ENCODE results near the gene TNFRSF13B. TPM values are rescaled to one million over a fixed set of nuclear protein-coding genes. Genes with fewer than 3 reads are reported as not detected.
"Not testable (repeated sequence)": the region's sequence is repeated elsewhere in the genome, so short reads cannot be mapped to it uniquely, and the experiment has no call there.

TNFRSF13B gene
- not detected for total RNA-seq

GRCh38 chr17:16971458-16972338 is at the start of gene TNFRSF13B:
TSS of gene TNFRSF13B (minus strand) at chr17:16972118. CDS start at chr17:16972075, 43 bp downstream.
- intact Hi-C loops (cut with DNase I), result no loop called here
- DNase-seq (ENCODE audit: low spot score) (no peak), ATAC-seq (no peak)

DNA sequence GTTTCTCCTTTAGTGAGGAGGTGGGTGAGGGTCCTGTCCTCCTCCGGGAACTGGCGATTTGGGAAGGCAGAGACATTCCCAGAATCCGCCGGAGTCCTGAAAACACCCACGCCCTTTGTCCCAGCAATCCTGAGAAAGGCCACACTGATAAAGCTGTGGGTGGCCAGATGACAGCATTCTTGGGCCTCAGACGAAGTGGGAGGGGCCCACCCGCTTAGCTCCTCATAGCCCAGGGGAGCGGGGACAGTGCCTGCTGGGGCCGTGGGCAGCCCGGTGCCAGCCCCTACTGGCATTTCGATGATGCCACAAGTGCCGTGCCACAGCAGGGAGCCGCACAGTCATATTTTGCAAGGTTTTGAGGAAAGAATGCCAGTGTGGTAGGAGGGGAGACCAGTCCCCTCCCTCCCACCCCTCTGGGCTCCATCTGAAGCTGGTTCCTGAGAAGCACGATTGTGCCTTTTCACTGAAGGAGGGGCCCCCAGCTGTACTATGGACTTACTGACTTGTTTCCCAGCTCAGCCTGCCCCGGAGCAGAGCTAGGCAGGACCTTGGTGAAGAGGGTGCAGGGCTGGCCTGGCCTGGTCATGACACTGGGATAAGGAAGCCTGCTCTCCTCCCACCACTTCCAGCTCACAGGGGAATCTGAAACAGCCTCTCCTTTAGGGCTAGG is 49.4 kb upstream of the TNFRSF13B start:
- DNase-seq (ENCODE audit: low spot score) (peak; percentile 82), ATAC-seq (peak; percentile 91)
- intact Hi-C loops (cut with DNase I), result no loop called here

DNA sequence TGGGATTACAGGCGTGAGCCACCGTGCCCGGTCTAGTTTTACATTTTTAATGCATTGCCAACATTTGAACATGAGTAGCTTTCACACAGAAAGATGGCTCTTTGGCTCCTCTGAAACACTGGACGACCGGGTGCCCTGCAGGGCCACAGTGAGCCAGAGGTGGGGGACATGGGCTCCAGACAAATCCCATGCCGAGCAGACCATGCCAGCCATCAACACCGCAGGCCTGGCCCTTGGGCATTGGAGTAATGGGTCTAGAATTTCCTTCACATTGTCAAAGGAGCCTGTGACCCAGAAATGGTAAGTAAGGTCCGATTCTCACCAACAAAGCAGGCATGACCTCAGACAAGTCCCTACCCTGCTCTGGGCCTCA is 48.9 kb upstream of the TNFRSF13B start:
- peak; percentile 2 for ATAC-seq
- DNase-seq (ENCODE audit: low spot score), result no peak
- intact Hi-C loops (cut with DNase I), result no loop called here

GRCh38 chr17:17019891-17020456 is 48.1 kb upstream of the TNFRSF13B start:
- intact Hi-C loops (cut with DNase I), result no loop called here
- ATAC-seq, result no peak
- DNase-seq (ENCODE audit: low spot score), result no peak

- no peak for ATAC-seq
- intact Hi-C loops (cut with DNase I), result no loop called here
- no peak for DNase-seq (ENCODE audit: low spot score)
These were observed 47.5 kb upstream of the TNFRSF13B start for GRCh38 chr17:17019430-17019762.

DNA sequence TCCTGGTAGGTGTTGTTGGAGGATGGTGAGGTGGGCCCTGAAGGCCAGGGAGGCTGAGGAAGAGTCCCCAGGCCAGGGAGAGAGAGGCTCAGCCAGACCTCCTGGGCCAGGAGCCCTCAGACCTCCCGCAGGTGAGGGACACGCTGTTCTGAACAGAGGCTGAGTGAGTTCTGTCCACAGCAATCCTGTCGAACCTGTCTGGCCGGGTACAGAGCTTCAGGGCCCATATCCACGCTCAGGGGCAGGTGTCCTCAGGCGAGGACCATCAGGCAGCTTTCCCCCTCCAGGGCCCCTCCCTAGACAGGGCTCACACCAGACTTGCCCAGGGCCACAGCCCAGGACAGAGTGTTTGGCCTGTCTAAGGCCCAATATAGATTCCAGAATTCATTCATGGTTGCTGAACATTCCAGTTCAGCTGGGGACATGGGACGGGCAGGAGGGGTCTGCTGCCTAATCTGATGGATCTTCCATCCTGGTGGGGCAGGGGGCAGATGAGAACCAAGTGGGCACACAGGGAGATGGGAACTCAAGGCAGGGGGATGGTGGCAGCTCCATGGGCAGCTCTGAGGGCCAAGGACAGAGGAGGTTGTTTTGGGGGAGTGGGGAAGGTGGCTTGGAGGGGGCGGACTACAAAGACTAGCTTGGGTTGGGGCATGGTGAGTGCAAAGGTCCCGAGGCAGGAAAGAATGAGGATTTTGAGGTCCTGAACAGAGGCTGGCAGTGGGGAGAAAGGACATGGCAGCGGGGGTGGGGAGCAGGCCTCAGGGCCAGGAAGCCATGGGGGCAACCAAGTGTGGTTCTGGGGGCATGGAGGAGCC is 46.9 kb upstream of the TNFRSF13B start:
- DNase-seq (ENCODE audit: low spot score) (peak; percentile 47), ATAC-seq (no peak)
- intact Hi-C loops (cut with DNase I), result no loop called here

DNA sequence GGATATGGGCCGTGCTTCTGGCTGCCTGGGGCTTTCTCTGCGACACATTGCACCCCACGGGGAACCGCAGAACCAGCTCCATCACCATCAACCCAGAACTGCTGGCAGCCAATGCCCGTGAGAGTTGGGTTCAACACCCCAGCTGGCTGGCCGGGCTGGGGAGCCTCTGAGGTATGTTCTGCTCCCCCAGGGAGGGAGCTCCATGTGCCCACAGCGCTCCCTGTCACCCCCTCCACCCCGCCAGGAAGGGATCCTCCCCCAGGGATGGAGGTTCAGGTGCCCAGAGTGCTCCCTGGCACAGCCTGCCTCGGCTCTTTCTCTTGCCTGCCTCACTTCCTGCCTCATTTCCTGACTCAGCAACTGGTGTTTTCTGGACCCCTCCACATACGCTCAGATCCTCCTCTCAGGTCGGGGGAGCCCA is 46.1 kb upstream of the TNFRSF13B start:
- intact Hi-C loops (cut with DNase I), result no loop called here
- DNase-seq (ENCODE audit: low spot score), result peak; percentile 53
- ATAC-seq, result no peak

DNA sequence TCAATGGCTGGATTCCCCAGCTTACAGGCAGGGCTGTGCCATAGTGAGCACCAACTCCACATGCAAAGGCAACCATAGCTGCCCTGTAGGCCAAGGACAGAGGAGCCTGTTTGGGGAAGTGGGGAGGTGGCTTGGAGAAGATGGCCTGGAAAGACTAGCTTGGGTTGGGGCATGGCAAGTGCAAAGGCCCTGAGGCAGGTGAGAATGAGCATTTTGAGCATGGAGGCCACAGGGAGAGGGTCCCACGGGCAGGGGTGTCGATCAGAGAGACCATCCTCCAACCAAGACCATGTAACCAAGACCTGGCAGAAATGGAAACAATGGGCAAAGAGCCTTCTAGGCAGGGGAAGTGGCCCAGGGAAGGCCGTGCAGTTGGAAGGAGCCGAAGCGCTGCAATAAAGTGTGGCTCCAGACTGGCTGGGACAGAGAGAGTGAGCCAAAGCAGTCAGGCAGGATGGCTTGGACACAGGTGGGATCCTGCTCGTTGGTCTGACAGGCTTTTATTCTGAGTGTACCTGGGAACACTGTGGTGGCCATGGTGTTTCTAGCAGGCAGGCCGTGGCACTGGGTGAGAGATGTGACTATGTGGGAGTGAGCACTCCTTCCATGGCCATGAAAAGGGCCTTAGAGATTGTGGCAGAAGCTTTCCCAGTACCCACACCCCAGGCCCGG is 45.6 kb upstream of the TNFRSF13B start:
- ATAC-seq (no peak), DNase-seq (ENCODE audit: low spot score) (no peak)
- intact Hi-C loops (cut with DNase I), result no loop called here

GRCh38 chr17:17016199-17017197 is 44.6 kb upstream of the TNFRSF13B start:
- peak; percentile 30 for DNase-seq (ENCODE audit: low spot score)
- intact Hi-C loops (cut with DNase I); ATAC-seq: not testable (repeated sequence)

GRCh38 chr17:17015230-17015629 is 43.3 kb upstream of the TNFRSF13B start:
- ATAC-seq (no peak), DNase-seq (ENCODE audit: low spot score) (no peak)
- intact Hi-C loops (cut with DNase I), result no loop called here

DNA sequence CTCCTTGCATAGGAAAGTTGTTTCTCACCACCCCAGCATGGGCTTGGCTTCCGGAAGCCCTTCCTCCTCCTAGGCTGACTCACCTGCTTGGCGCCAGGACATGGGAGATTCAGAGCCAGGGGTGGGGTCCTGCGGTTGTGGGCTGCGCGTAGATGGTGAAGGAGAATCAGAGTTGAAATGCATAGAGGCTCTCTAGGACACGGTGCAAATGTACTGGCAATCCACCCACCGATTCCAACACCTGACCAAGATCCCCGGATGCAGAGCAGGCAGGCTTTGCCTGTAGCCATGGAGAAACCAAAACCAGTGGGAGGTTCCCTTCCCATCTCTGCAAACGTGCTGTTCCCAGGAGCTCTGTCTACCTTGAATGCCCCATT is 42.8 kb upstream of the TNFRSF13B start:
- intact Hi-C loops (cut with DNase I); ATAC-seq: not testable (repeated sequence)
- peak; percentile 35 for DNase-seq (ENCODE audit: low spot score)

DNA sequence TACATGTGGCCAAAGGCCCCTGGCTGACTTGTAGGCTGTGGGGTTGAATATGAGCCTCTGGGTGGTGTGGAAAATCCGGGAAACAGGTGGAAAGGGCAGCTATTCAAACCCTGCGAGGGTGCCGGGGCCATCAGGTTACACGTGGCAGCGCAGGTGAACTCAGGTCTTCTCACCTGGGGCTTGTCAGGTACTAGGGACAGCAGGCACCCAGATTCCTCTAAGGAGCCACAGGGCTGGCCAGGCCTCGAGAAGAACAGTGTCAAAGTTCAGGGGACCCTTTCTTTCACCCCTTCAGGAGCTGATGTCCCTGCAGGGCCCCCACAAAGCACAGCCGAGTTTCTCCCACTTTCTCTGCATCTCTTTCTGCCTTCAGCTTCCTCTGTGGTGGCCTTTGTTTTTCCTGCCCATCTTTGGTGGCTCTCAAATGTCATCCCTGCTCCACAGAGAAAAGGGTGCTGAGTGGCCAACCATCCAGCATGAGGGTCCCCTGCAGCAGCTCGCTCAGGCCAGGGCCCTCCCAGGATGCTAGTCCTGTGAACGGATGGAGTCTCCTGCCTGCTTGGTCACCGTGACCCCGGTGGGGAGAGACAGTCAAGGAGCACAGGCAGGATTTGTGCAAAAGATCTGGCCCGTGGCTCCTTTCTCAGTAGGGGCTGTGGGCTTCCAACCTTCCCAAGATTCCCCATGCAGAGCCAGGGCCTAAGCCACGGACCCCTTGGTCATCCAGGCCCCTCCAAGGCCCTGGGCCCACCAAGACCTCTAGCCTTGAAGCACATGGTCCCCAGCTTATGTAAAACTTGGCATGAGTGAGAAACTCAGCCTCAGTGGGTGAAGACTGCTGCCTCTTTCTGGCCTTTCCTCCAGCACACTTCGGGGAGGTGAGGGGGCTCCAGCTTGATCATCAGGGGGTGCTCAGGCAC is 42.2 kb upstream of the TNFRSF13B start:
- ATAC-seq; intact Hi-C loops (cut with DNase I): not testable (repeated sequence)
- peak; percentile 53 for DNase-seq (ENCODE audit: low spot score)

GRCh38 chr17:17011043-17011907 is 39.4 kb upstream of the TNFRSF13B start:
- DNase-seq (ENCODE audit: low spot score), result peak; percentile 62
- peak; percentile 79 for ATAC-seq
- intact Hi-C loops (cut with DNase I), result not testable (repeated sequence)

DNA sequence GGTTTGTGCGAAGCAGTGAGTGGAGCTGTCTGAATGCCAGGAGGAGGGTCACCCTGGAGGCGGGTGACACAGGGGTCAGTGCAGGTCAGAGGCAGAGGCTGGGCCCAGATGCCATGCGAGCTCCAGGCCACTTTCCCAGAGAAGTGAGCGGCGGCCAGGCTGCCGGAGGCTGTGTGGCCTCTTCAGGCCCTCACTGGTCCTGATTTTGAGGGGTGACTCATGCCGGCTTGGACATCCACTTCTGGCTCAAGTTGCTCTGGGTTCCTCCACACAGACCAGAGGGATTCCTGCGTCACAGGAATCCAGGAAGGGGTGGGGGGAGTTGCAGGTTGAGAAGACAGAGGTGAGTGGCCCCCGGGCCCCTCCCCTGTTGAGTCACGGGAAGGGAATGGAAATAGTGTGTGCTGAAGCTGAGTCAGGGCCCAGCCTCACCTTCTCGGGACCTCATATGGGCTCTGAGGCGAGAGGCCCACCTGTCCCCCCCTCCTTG is 38.7 kb upstream of the TNFRSF13B start:
- intact Hi-C loops (cut with DNase I), result not testable (repeated sequence)
- peak; percentile 82 for ATAC-seq
- peak; percentile 56 for DNase-seq (ENCODE audit: low spot score)

DNA sequence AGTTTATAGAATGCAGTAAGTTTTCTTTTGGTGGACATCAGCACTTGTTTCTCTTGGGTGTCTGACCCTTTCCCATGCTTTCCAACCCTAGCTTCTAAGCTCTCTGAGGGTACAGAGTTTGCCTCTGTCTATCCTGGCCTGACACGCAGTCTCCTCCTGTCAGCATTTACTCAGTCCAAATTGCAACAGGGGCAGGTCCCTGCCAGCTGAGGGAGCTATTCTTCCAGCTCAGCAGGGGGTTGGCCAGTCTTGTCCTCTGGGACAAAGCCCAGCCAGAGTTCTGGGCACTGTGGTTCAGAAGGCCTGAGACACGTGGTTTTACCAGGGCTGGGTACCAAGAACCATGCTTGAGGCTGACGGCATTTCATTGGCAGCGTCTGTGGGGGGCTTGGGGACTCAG is 38.1 kb upstream of the TNFRSF13B start:
- intact Hi-C loops (cut with DNase I); DNase-seq (ENCODE audit: low spot score): not testable (repeated sequence)
- ATAC-seq, result peak; percentile 73
